ENCODE results near the gene GABRB3.

GABRB3 gene

DNA sequence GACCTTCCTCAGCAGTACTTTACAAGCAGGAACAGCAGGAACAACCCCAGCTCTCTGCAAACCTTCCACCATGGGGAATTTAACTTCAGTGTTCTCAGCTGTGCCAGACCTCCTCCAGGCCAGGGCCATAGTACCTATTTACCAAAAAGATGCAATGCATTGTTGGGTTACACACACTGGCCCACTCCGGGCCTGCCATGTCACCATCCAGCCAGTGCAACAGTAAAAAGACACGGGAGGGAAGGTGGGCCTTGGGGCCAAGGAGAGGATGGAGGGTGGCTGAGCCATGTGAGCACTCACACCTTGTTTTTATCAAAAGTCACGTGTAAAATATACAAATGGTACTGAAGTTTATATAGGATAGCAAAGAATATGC, 157.0 kb downstream of the GABRB3 start:
- H3K4me1 ChIP-seq (ENCODE audit: insufficient read depth, poor library complexity, severe bottlenecking): no peaks in the 10 kb centered on the region
- no peak overlapping the region for H3K27ac ChIP-seq (ENCODE audit: poor library complexity, severe bottlenecking)
- H3K27me3 ChIP-seq (ENCODE audit: insufficient read depth, poor library complexity, severe bottlenecking): no peaks in the 10 kb centered on the region
- H3K36me3 ChIP-seq (ENCODE audit: low read depth): no peaks in the 10 kb centered on the region
- ATAC-seq (ENCODE audit: low read depth) (no peak), DNase-seq (ENCODE audit: low spot score) (no peak)
- no peak overlapping the region for H3K4me3 ChIP-seq (ENCODE audit: severe bottlenecking)
- TF ChIP-seq, protein P1, sequence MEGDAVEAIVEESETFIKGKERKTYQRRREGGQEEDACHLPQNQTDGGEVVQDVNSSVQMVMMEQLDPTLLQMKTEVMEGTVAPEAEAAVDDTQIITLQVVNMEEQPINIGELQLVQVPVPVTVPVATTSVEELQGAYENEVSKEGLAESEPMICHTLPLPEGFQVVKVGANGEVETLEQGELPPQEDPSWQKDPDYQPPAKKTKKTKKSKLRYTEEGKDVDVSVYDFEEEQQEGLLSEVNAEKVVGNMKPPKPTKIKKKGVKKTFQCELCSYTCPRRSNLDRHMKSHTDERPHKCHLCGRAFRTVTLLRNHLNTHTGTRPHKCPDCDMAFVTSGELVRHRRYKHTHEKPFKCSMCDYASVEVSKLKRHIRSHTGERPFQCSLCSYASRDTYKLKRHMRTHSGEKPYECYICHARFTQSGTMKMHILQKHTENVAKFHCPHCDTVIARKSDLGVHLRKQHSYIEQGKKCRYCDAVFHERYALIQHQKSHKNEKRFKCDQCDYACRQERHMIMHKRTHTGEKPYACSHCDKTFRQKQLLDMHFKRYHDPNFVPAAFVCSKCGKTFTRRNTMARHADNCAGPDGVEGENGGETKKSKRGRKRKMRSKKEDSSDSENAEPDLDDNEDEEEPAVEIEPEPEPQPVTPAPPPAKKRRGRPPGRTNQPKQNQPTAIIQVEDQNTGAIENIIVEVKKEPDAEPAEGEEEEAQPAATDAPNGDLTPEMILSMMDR (IDR thresholded peaks at IDR 0.05; ENCODE audit: poor library complexity, severe bottlenecking): no peak
- no peaks in the 10 kb centered on the region for H3K9me3 ChIP-seq (ENCODE audit: severe bottlenecking)

DNA sequence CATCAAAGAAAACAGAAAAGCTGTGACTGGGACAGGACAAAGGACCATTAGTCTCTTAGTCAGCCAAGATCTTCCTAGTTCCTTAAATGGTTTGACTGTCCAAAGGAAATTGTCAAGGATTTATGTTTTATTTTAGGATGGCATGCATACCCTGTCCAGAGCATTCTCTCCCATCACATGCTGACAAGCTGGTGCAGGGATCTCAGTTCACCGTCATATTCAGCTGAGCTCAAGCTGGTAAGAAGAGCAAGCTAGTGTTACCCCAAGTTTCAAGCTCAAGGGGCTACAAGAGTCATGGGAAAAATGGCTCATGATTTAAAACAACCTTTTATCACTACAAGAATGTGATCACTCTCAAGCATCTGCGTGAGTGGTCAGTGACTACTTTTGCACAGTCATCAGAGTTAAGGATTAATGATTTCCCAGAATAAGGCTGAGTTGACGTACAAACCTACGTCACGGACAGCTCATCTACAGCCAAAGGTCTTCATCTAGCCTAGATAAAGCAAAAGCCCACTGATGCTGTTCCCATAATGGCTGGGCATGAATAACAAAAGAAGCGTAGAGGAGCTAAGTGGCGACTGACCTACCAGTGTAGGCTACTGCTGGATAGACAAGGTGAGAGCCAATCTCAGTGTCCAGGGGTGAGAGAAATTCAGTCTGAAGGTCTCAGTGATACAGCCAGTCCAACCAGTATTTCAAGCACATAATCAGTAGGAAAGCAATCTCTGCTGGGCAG, 157.5 kb downstream of the GABRB3 start:
- TF ChIP-seq, protein P1 (IDR thresholded peaks at IDR 0.05; ENCODE audit: poor library complexity, severe bottlenecking): no peak
- no peaks in the 10 kb centered on the region for H3K36me3 ChIP-seq (ENCODE audit: low read depth)
- no peak for DNase-seq (ENCODE audit: low spot score)
- H3K9me3 ChIP-seq (ENCODE audit: severe bottlenecking): peaks cover 3% of the 10 kb centered on the region
- no peak for ATAC-seq (ENCODE audit: low read depth)
- H3K4me1 ChIP-seq (ENCODE audit: insufficient read depth, poor library complexity, severe bottlenecking): no peaks in the 10 kb centered on the region
- no peaks in the 10 kb centered on the region for H3K27me3 ChIP-seq (ENCODE audit: insufficient read depth, poor library complexity, severe bottlenecking)
- H3K27ac ChIP-seq (ENCODE audit: poor library complexity, severe bottlenecking): no peak overlapping the region
- H3K4me3 ChIP-seq (ENCODE audit: severe bottlenecking): no peak overlapping the region

DNA sequence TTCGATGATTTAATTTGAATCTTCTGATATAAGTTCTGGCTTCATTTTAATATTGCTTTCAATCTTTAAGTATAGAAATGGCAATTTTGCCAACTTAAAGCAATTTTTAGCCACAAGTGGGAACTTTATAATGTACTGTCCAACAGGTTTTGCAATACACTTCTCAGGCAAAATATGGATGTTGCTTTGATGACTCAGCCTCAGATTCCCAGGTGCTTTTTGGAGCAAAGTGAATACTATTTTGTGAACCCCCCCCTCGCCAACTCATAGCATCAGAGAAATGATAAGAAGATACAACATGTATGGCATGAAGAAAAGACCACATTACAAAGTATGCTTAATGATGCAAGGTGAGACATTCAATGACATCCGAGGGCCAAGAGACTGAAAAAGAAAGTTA, 158.1 kb downstream of the GABRB3 start:
- Histone ChIP-seq H3K9me3 (ENCODE audit: severe bottlenecking) (peaks cover 3% of the 10 kb centered on the region), H3K36me3 (ENCODE audit: low read depth) (no peaks in the 10 kb centered on the region), H3K4me3 (ENCODE audit: severe bottlenecking) (no peak overlapping the region), H3K27ac (ENCODE audit: poor library complexity, severe bottlenecking) (no peak overlapping the region), H3K27me3 (ENCODE audit: insufficient read depth, poor library complexity, severe bottlenecking) (no peaks in the 10 kb centered on the region), H3K4me1 (ENCODE audit: insufficient read depth, poor library complexity, severe bottlenecking) (no peaks in the 10 kb centered on the region)
- ATAC-seq (ENCODE audit: low read depth) (no peak), DNase-seq (ENCODE audit: low spot score) (no peak)
- TF ChIP-seq, protein P1 (IDR thresholded peaks at IDR 0.05; ENCODE audit: poor library complexity, severe bottlenecking): no peak

DNA sequence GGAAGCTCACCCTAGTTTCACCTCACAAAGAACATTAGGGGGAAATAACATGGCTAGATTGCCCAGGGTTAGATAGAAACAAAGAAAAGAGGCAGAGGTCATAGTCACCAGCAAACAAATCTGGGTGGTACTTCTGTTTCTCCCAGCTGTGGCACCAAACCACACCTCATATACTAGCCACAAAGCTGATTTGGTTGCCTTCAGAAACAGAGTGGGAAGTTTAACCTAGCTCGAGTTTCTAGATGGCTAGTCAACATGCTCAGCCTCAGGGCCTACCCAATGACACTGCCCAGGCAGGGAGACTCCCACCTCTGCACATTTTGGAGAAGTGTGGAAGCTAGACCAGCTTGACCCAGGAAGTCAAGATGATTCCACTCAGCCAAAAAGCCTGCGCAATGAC, 174.2 kb downstream of the GABRB3 start:
- H3K9me3 ChIP-seq (ENCODE audit: severe bottlenecking): peaks cover 4% of the 10 kb centered on the region
- no peak for DNase-seq (ENCODE audit: low spot score)
- ATAC-seq (ENCODE audit: low read depth): no peak
- no peak overlapping the region for H3K27ac ChIP-seq (ENCODE audit: poor library complexity, severe bottlenecking)
- no peaks in the 10 kb centered on the region for H3K4me1 ChIP-seq (ENCODE audit: insufficient read depth, poor library complexity, severe bottlenecking)
- H3K4me3 ChIP-seq (ENCODE audit: severe bottlenecking): no peak overlapping the region
- no peaks in the 10 kb centered on the region for H3K36me3 ChIP-seq (ENCODE audit: low read depth)
- no peaks in the 10 kb centered on the region for H3K27me3 ChIP-seq (ENCODE audit: insufficient read depth, poor library complexity, severe bottlenecking)
- TF ChIP-seq, protein P1 (IDR thresholded peaks at IDR 0.05; ENCODE audit: poor library complexity, severe bottlenecking): no peak

DNA sequence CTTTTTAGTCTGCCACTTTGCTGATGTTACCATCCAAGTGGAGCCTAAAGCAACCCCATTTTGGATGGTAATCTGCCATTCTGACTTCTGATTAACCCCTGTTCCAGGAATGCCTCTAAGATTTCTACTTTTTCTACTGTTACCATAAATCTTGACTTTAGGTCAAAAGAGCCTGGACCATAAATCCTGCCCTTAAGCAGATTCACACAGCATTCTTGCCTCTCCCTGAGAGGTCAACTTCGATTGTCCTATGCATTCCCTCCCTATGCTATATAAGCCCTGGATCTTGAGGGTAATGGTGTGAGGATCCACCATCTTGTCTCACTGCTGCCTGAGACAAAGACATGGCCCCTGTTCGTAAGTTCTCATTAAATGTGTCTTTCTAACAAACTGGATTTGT, 177.3 kb downstream of the GABRB3 start:
- Histone ChIP-seq H3K4me3 (ENCODE audit: severe bottlenecking) (no peak overlapping the region), H3K27ac (ENCODE audit: poor library complexity, severe bottlenecking) (no peak overlapping the region), H3K4me1 (ENCODE audit: insufficient read depth, poor library complexity, severe bottlenecking) (no peaks in the 10 kb centered on the region), H3K9me3 (ENCODE audit: severe bottlenecking) (peaks cover 4% of the 10 kb centered on the region), H3K27me3 (ENCODE audit: insufficient read depth, poor library complexity, severe bottlenecking) (peaks cover 11% of the 10 kb centered on the region), H3K36me3 (ENCODE audit: low read depth) (no peaks in the 10 kb centered on the region)
- DNase-seq (ENCODE audit: low spot score) (no peak), ATAC-seq (ENCODE audit: low read depth) (no peak)
- TF ChIP-seq, protein P1 (IDR thresholded peaks at IDR 0.05; ENCODE audit: poor library complexity, severe bottlenecking): no peak

All from RWPE2 (cell line).